DMS153 (cell line): Measurements from ENCODE around the gene OLFM2.
"Not testable (repeated sequence)": the region's sequence is repeated elsewhere in the genome, so short reads cannot be mapped to it uniquely, and the experiment has no call there.

Experiments
- DNase-seq: peaks from one replicate; lab custom pipeline; 2025; lab: John Stamatoyannopoulos, UW

OLFM2 gene

GRCh38 chr19:9941671-9942070 is 5.4 kb upstream of the OLFM2 start:
- no peak for DNase-seq

DNA sequence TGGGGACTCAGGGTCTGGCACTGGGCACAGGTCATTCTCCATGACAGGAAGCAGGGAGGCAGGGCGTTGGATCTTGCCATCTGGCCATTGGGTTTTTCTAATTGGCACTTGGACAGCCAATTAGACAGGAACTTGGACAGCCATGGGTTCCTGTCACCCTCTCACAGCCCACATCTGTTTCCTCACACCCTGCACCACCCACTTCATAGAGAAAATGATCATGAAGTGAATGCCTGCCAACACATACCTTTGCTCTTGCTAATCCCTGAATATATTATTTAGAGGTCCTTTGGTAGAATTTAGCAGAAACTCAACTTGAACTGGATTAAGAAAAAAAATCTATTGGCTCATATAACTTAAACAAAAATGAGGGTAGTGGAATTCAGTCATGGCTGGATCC is 4.9 kb upstream of the OLFM2 start:
- no peak for DNase-seq

DNA sequence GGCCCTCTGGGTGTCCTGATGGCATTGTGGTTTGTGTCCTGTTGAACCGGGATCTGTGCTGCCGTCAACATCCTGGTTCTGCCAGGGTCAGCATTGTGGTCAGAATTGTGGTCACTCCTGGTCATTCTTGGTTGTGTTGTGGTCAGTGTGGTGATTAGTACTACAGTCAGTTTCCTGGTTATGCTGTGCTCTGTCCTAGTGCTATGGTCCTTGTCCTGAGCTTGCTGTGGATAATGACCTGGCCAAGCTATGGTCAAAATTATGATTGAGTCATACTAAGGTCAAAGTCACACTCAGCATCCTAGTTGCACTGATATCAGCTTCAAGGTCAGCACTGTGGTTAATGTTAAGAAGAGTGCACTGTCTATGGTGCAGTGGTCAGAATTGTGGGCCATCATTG is 4.5 kb upstream of the OLFM2 start:
- no peak for DNase-seq

- no peak for DNase-seq
Measured at GRCh38 chr19:9939301-9939913, 3.1 kb upstream of the OLFM2 start.

DNA sequence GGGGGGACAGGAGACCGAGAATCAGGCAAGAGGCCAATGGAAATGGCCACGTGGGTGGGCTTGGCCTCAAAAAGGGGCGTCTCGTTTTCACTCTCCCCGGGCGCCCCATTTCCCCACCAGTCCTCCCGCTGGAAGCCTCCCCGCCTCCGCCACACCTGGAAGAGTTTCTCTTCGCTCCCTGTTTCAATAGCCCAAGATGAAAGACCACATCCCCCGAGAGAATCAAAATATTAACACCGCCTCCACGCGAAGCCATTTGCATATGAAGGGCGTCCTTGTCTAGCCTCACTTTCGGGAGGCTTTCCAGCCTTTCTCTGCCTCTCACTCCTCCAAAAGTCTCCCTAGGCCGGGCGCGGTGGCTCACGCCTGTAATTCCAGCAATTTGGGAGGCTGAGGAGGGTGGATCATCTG is 691 bp upstream of the OLFM2 start:
- DNase-seq = no peak

GRCh38 chr19:9935506-9936325 is 599 bp downstream of the OLFM2 start:
- no peak for DNase-seq

DNA sequence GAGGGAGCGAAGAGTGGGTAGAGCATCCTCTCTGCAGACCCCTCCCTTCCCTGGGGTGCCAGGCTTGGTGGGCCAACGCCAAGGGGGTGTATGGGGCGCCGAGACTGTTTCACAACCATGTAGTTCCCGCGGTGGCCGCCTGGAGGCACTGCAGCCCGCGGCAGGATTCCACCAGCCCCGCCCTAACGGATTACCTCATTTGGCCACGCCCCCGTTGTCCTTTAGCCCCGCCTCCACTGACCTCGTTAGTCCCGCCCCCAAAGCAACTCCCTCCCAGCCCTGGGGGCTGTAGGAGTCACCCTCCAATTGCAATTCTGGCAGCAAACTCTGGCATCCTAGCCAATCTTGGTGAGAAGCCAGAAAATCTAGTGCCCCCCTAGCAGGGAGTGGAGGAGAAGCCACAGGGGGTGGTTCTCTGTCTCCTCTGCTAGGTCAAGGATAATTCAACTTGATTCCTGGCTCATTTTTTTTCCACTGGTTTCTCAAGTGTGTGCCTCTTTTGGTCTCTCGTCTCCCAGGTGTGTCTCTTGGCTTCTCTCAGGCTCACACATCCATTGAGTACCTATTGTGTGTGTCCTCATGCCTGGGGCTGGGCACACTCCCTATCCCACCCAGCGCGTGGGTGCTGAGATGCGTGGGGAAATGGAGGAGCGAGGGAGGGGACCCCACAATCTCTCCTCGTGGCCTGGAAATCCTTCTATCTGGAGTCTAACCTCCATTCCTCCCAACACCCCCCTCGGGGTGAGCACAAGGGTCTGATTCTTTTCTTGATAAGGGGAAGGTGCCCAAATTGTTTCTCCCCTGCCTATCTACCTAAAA is 2.0 kb downstream of the OLFM2 start:
- no peak for DNase-seq

- DNase-seq = no peak
Measured at GRCh38 chr19:9932835-9933234, 3.5 kb downstream of the OLFM2 start.

DNA sequence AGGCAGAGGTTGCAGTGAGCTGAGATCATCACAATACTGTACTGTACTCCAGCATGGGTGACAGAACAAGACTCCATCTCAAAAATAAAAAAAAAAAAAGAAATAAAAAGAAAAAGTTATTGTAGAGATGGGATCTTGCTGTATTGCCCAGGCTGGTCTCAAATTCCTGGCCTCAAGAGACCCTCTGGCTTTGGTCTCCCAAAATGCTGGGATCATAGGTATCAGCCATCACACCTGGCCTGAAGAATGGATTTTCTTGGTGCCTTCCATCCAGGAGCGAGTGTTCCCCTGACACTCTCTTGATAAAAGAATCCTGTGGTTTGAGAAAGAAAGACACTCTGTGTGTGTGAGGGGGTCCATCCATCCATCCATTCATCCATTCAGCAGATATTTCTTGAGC is 4.7 kb downstream of the OLFM2 start:
- no peak for DNase-seq

DNA sequence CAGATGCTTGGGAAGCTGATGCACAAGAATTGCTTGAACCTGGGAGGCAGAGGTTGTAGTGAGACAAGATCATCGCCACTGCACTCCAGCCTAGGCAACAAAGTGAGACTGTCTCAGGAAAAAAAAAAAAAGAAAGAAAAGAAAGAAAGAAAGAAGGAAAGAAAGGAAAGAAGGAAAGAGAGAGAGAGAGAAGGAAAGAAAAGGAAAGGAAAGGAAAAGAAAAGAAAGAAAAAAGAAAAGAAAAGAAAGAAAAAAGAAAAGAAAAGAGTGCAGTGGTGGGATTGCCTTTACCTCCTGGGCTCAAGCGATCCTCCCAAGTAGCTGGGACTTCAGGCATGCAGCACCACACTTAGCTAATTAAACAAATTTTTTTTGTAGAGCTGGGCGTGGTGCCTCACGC is 12.9 kb downstream of the OLFM2 start:
- DNase-seq = no peak

DNA sequence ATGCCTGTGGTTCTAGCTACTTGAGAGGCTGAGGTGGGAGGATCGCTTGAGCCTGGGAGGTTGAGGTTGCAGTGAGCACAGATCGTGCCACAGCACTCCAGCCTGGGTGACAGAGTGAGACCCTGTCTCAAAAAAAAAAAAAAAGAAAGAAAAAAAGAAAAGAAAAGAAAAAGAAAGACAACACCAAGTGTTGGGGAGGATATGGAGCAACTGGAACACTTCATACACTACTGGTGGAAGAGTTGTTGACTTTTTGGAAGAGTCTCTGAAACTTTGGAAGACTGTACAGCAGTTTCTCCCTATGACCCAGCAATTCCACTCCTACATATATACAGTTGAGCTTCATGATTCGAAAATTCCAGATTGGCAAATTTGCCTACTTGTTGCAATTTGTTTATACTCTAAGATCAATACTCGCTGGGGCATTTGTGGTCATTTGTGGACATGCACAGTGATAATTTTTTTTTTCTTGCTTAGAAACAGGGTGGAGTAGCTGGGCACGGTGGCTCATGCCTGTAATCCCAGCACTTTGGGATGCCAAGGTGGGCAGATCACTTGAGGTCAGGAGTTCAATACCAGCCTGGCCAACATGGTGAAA is 13.4 kb downstream of the OLFM2 start:
- not testable (repeated sequence) for DNase-seq

- DNase-seq = peak; percentile 13
Measured at GRCh38 chr19:9917321-9917720, 19.0 kb downstream of the OLFM2 start.

DNA sequence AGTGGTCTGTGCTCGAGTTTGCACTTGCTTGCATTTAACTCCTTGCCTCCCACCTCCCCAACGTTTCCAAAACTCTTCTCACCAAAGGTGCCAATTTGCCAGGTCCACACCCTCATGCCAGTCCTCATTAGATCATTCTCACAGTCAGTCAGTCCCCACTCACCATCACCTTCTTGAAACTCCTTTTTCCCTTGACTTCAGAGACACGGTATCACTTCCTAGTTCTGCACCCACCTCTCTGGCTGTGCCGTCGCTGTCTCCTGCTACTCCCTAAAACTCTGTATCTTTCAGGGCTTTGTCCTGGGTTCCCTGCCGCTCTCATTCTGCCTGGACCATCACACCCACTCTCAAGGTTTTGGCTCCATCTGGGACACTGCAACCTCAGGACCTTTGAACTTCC is 19.6 kb downstream of the OLFM2 start:
- DNase-seq = no peak

DNA sequence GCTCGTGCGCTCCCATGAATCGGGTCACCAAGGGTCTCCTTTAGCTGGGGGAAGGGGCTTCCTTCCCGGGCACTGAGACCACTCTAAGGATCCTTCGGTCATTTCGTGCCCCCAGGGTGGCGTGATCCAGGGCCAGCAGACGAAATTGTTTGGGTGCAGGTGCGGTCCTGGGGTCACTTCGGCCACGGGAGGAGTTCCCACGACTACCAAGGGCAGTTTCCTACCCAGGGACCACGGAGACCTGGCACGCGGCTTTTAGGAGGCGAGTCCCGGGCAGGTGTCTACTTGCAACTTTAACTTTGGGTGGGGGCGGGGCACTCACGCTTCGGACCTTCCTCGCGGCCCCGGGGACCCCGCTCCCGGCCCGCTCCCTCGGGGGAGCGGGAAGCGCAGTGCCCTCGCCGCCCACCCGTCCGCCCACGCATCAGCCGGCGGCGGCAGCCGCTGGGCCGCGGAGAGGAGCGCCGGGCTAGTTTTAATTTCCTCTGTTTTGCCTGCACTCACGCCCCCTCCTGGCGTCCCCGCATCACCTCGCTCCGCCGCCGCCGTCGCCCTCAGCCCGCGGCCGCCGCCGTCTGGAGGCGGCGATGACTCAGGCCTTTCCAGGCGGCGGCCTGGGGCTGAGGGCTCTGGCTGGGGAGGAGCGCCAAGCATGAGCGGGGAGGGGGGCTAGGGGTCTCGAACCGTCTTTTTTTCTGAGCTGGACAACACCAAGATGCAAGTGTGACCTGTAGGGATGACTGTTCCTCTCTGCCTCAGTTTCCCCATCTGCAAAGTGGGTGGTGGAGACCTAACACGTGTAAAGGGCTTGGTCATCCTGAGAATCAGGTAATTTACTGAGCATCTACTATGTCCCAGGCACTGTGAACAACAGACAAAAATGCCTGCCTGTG is 21.8 kb downstream of the OLFM2 start:
- DNase-seq = peak; percentile 13

DNA sequence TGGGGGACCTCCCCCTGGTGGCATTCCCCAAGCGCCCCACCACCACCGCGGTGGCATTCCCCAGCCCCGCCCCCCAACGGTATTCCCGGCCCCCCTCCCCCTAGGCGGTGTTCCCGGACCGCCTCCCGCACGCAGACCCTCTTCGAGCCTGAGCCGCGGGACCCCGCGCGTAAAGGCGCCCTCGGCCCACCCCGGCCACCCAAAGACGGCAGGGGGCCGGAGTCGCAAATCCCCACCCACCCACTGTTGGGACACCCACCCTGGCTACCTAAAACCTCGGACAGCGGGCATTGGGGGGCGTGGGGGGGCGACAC is 22.4 kb downstream of the OLFM2 start:
- no peak for DNase-seq

- DNase-seq = no peak
Measured at GRCh38 chr19:9913237-9914000, 22.9 kb downstream of the OLFM2 start.

- no peak for DNase-seq
Measured at GRCh38 chr19:9912551-9913236, 23.6 kb downstream of the OLFM2 start.

DNA sequence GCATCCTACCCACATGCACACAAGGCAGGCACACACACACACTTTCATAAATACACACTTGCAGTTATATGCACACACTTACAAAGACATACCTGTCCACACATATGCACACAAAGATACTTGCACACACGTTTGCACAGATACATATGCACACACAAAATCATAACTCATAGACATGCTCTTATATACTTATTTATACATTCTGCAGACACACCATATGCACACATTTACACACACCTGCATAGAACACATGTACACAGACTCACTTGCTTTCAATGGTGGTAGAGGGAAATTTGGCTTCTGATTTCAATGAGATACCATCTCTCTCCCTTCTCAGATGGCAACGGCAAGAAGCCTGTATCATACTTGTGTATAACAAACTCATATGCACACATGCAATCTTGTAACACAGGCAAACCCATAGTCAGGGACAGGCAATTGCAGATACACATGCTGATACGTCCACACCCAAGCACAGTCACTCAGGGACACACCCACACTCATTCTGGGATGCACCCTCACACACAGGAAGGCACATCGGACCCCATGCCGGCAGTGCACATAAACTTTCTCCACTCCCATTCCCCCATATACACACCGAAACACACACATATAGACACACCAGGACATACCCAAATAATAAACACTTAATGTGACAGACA is 24.7 kb downstream of the OLFM2 start:
- no peak for DNase-seq

DNA sequence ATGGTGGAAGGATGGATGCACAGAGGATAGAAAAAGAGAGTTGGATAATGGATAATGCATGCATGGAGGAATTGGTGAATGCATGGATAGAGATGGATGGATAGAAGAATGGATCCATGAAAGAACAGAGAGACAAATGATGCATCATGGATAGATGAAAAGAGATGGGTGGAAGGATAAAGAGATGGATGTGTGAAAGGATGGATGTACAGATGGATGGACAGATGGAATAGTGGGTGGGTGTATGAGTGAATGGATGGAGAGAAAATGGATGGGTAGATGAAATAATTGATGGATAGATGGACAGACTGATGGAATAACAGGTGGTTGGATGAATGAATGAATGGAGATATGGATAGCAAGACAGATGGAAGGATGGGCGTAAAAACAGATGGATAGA is 25.7 kb downstream of the OLFM2 start:
- DNase-seq = no peak

- DNase-seq = no peak
Measured at GRCh38 chr19:9909251-9909650, 27.1 kb downstream of the OLFM2 start.
